HepG2 (cell line): ENCODE data around the gene FAM174C. TPM values are rescaled to one million over a fixed set of nuclear protein-coding genes. Genes with fewer than 3 reads are reported as not detected.

ENCODE experiments used
- AFF4 ChIP-seq: sonication (generic); formaldehyde crosslinking; IDR thresholded peaks from 2 replicates; pipeline ENCODE4 v1.4.0; 2020; ENCODE audit warnings: missing genetic modification reagents
- ESRRA ChIP-seq: sonication (generic); formaldehyde crosslinking; IDR thresholded peaks from 2 replicates; pipeline ENCODE4 v1.5.1; 2020; ENCODE audit warnings: mild to moderate bottlenecking, low read depth, missing genetic modification reagents
- ETV5 ChIP-seq: IDR thresholded peaks from 2 replicates; pipeline ENCODE4 v1.6.1; 2018; ENCODE audit warnings: missing biosample characterization, missing genetic modification reagents, inconsistent platforms, borderline replicate concordance
- HES4 ChIP-seq: sonication (generic); formaldehyde crosslinking; IDR thresholded peaks from 2 replicates; pipeline ENCODE4 v1.9.0; 2021; ENCODE audit warnings: mild to moderate bottlenecking, missing genetic modification reagents, borderline replicate concordance
- MAZ ChIP-seq, 2 experiments: sonication (generic) in 1 of 2; formaldehyde crosslinking in 1 of 2; IDR thresholded peaks; 2 replicates each; pipeline versions ENCODE4 v1.5.0 to v1.6.1; 2012 to 2020; ENCODE audit warnings: low read depth in 2 of 2, mild to moderate bottlenecking in 2 of 2, borderline replicate concordance in 1 of 2, improper control_type of control experiment in 1 of 2, low read length in 1 of 2, missing genetic modification reagents in 1 of 2, moderate library complexity in 1 of 2
- MEF2D ChIP-seq: sonication (generic); formaldehyde crosslinking; IDR thresholded peaks from 2 replicates; pipeline ENCODE4 v1.5.1; 2020; ENCODE audit warnings: mild to moderate bottlenecking, missing genetic modification reagents
- NFE2 ChIP-seq: sonication (generic); formaldehyde crosslinking; IDR thresholded peaks from 2 replicates; pipeline ENCODE4 v1.4.0; 2020; ENCODE audit warnings: missing genetic modification reagents
- SOX13 ChIP-seq, 3 experiments: fragments of 450-650 bp in 1 of 3; sonication (generic) in 1 of 3; formaldehyde crosslinking in 1 of 3; IDR thresholded peaks in 2 of 3; conservative IDR thresholded peaks in 1 of 3; 2 replicates each; pipeline versions ENCODE4 v1.5.0 to v1.6.1; 2016 to 2020; ENCODE audit warnings: antibody characterized with exemption in 1 of 3, mild to moderate bottlenecking in 1 of 3, missing compliant biosample characterization in 1 of 3, missing genetic modification reagents in 1 of 3, moderate library complexity in 1 of 3
- TSC22D2 ChIP-seq: sonication (generic); formaldehyde crosslinking; IDR thresholded peaks from 2 replicates; pipeline ENCODE4 v1.5.1; 2020; ENCODE audit warnings: missing genetic modification reagents, mild to moderate bottlenecking, borderline replicate concordance
- YY1 ChIP-seq: IDR thresholded peaks from 2 replicates; pipeline ENCODE4 v1.6.1; 2011; ENCODE audit warnings: low read length, low read depth, moderate library complexity, mild to moderate bottlenecking; ENCODE audit not compliant: insufficient read depth, insufficient replicate concordance
- ZMYM2 ChIP-seq: sonication (generic); formaldehyde crosslinking; IDR thresholded peaks from 2 replicates; pipeline ENCODE4 v1.8.0; 2022; ENCODE audit warnings: mild to moderate bottlenecking, missing genetic modification reagents
- ZNF251 ChIP-seq: sonication (generic); formaldehyde crosslinking; IDR thresholded peaks from 2 replicates; pipeline ENCODE4 v1.9.0; 2021; ENCODE audit warnings: mild to moderate bottlenecking, missing genetic modification reagents
- ZNF530 ChIP-seq: sonication (generic); formaldehyde crosslinking; IDR thresholded peaks from 2 replicates; pipeline ENCODE4 v1.5.0; 2020; ENCODE audit warnings: low read depth, mild to moderate bottlenecking, missing genetic modification reagents
- ZNF678 ChIP-seq: sonication (generic); formaldehyde crosslinking; IDR thresholded peaks from 2 replicates; pipeline ENCODE4 v1.4.0; 2020; ENCODE audit warnings: mild to moderate bottlenecking, missing genetic modification reagents
- ZNF772 ChIP-seq: sonication (generic); formaldehyde crosslinking; IDR thresholded peaks from 2 replicates; pipeline ENCODE4 v1.5.0; 2020; ENCODE audit warnings: mild to moderate bottlenecking, missing genetic modification reagents
- ZNF790 ChIP-seq: sonication (generic); formaldehyde crosslinking; IDR thresholded peaks from 2 replicates; pipeline ENCODE4 v1.8.0; 2022; ENCODE audit warnings: missing genetic modification reagents, mild to moderate bottlenecking, borderline replicate concordance
- polyA plus RNA-seq, 8 experiments: library from polyadenylated mRNA; depleted of rRNA in 3 of 8; stranded (reverse) in 7 of 8; unstranded in 1 of 8; fragments of >200 nt; fragmentation: Illumina TruSeq in 4 of 8; extraction: Trizol in 4 of 8; gene quantifications; 2 replicates each; pipeline versions ENCODE4 v1.2.1 to v1.2.3, GENCODE V29; 2011 to 2016; ENCODE audit warnings: low read depth in 4 of 8, missing spikeins in 1 of 8, mixed read lengths in 1 of 8; ENCODE audit not compliant: insufficient read depth in 1 of 8
- total RNA-seq, 5 experiments: library from RNA; depleted of rRNA; stranded (reverse); fragments of >200 nt; fragmentation: Illumina TruSeq; extraction: Trizol; gene quantifications; 2 replicates each; pipeline ENCODE4 v1.2.3, GENCODE V29; 2016; ENCODE audit warnings: low read depth in 1 of 5
- TF ChIP-seq, protein P1 (sequence below): sonication (generic); formaldehyde crosslinking; IDR thresholded peaks from 2 replicates; pipeline ENCODE4 v1.4.0; 2020; ENCODE audit warnings: missing genetic modification reagents
- TF ChIP-seq, protein P2 (sequence below): fragments of 450-650 bp; IDR thresholded peaks from 2 replicates; pipeline ENCODE4 v1.6.1; 2017

The FAM174C gene
- total and polyA plus RNA-seq, 2 of the 13 experiments (the other 11 are each of a cell fraction or from before 2014, with no cell fraction given) = 19.5 to 31.3 TPM

DNA sequence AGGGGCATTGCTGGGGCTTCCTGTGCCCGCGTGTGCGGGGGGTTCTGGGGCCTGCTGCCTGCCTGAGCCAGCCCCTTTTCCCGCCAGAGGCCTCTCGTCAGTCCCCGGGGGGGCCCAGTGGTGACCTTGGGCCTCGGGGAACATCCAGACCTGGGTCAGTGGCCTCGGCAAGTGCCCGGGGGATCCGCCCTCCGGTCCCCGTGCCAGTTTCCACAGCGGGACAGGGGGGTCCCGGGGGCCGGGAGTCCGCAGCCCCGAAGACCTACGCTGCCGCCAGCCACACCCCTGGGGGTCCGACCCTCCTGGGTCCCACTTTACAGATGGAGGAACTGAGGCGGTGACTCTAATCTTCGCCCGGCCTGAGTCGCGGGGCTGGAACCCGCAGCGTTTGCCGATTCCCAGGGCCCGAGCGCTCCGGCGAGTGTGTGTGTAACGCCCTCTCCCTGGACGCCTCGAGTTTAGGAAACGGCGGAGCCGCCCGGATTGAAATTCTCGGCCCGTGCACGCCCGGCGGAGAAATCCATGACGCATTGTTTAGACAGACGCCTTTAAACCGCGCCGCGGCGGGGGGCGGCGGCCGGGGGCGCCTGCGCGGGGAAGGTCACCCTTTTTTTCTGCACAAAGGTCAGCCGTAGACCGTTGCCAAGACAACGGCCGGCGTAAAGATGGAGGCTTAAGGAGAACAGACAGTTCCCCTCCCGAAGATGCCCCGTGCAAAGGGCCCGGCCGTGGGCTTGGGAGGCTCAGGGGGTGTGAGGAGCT, 49.7 kb downstream of the FAM174C start (continued):
- TF ChIP-seq ZMYM2 (CRISPR knock-in tag) (peak; percentile 67), HES4 (CRISPR knock-in tag) (no peak), TSC22D2 (CRISPR knock-in tag) (no peak), ZNF772 (CRISPR knock-in tag) (0 out of 2 replicates have a peak, but pooled peaks have one; percentile 36), ZNF251 (no peak), MAZ (IDR thresholded peaks at IDR 0.05; ENCODE audit: borderline replicate concordance, low read depth, low read length) (peak; percentile 82; the same call in 1 of the 2 replicates), MAZ (CRISPR knock-in tag; IDR thresholded peaks at IDR 0.05; ENCODE audit: low read depth) (peak; percentile 61; the same call in 1 of the 2 replicates), YY1 (peak; percentile 75), ZNF530 (no peak), SOX13 (IDR thresholded peaks at IDR 0.05) (no peak), SOX13 (CRISPR knock-in tag; conservative IDR thresholded peaks at IDR 0.05 in 1 of 2, IDR thresholded peaks at IDR 0.05 in 1 of 2) (peak in 1 of 2 experiments; percentile 40; a peak in 1 of 4 replicates), ESRRA (CRISPR knock-in tag) (peak; percentile 51; the same call in 1 of the 2 replicates), ZNF790 (CRISPR knock-in tag) (no peak), MEF2D (CRISPR knock-in tag) (0 out of 2 replicates have a peak, but pooled peaks have one; percentile 31), ZNF678 (no peak), AFF4 (no peak), ETV5 (CRISPR knock-in tag) (peak; percentile 22; the same call in 1 of the 2 replicates), NFE2 (no peak)
- TF ChIP-seq, protein P1, sequence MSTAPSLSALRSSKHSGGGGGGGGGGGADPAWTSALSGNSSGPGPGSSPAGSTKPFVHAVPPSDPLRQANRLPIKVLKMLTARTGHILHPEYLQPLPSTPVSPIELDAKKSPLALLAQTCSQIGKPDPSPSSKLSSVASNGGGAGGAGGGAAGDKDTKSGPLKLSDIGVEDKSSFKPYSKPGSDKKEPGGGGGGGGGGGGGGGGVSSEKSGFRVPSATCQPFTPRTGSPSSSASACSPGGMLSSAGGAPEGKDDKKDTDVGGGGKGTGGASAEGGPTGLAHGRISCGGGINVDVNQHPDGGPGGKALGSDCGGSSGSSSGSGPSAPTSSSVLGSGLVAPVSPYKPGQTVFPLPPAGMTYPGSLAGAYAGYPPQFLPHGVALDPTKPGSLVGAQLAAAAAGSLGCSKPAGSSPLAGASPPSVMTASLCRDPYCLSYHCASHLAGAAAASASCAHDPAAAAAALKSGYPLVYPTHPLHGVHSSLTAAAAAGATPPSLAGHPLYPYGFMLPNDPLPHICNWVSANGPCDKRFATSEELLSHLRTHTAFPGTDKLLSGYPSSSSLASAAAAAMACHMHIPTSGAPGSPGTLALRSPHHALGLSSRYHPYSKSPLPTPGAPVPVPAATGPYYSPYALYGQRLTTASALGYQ (CRISPR knock-in tag) = 0 out of 2 replicates have a peak, but pooled peaks have one; percentile 50
- TF ChIP-seq, protein P2, sequence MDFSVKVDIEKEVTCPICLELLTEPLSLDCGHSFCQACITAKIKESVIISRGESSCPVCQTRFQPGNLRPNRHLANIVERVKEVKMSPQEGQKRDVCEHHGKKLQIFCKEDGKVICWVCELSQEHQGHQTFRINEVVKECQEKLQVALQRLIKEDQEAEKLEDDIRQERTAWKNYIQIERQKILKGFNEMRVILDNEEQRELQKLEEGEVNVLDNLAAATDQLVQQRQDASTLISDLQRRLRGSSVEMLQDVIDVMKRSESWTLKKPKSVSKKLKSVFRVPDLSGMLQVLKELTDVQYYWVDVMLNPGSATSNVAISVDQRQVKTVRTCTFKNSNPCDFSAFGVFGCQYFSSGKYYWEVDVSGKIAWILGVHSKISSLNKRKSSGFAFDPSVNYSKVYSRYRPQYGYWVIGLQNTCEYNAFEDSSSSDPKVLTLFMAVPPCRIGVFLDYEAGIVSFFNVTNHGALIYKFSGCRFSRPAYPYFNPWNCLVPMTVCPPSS = no peak
